ENCODE data around the gene TTC4. TPM values are rescaled to one million over a fixed set of nuclear protein-coding genes. Genes with fewer than 3 reads are reported as not detected.

Gene TTC4
- total and polyA plus RNA-seq, 2 of the 4 experiments (the other 2 are of a cell fraction), result 21.6 to 27.1 TPM

DNA sequence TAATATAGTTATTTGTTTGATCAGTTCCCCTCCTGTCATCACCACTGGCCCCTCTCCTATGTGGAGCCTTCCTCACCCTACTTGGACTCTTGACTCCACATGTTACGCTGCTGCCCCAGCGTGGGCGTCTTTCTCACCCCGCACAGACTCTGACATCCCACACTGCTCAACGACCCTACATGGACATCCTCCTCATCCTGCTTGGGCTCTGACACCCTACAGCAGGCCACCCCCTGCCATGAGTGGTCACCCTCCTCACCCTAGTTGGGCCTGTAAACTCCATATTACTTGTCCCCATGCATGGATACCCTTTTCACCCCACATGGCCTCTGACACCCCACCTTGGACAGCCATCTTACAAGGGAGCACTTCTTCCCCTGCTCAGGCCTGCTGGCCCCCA lies 21.0 kb downstream of the TTC4 start:
- no peak overlapping the region for H2BK20ac ChIP-seq (ENCODE audit: low read depth, low read length)
- POLR2A ChIA-PET (ENCODE audit: unreplicated experiment), result no interaction called here
- no peak overlapping the region for H3K4ac ChIP-seq (ENCODE audit: low read depth, low read length)
- BruUV-seq (replicated peaks), result no TSS peak
- no peaks in the 10 kb centered on the region for H3K9me1 ChIP-seq (ENCODE audit: insufficient read depth, low read length)
- CTCF ChIA-PET, result no interaction called here
- no peak overlapping the region for H3K4me2 ChIP-seq (ENCODE audit: low read depth, low read length)
- H3K56ac ChIP-seq (ENCODE audit: extremely low read depth, insufficient read depth, low read length), result no peak overlapping the region
- H2BK15ac ChIP-seq (ENCODE audit: low read depth, low read length), result no peak overlapping the region
- H4K91ac ChIP-seq (ENCODE audit: insufficient read depth, low read depth, low read length), result no peak overlapping the region
- H3K9me3 ChIP-seq (ENCODE audit: control insufficient read depth, insufficient read depth, low read length), result no peaks in the 10 kb centered on the region
- DNase-seq (no peak), ATAC-seq (ENCODE audit: low read depth) (no peak)
- H3K4me3 ChIP-seq (ENCODE audit: insufficient read depth, low read depth, low read length), result no peak overlapping the region
- H2AFZ ChIP-seq (replicated peaks; ENCODE audit: low read length, poor library complexity), result no peak overlapping the region
- H3K18ac ChIP-seq (ENCODE audit: low read depth, low read length), result no peak overlapping the region
- no peak overlapping the region for H2BK120ac ChIP-seq (ENCODE audit: low read depth, low read length)
- dilution Hi-C loops (cut with HindIII; ENCODE audit: low sequenced_read_pairs, unreplicated experiment), result no loop called here
- H3K79me1 ChIP-seq (ENCODE audit: low read depth in 1 of 2, low read length in 2 of 2), result 0 out of 4 replicates have a peak, but pooled peaks cover 0 to 6% of the 10 kb centered on the region in 2 experiments
- H3K9ac ChIP-seq (ENCODE audit: low read depth, low read length), result no peak overlapping the region
- H4K5ac ChIP-seq (ENCODE audit: low read depth, low read length), result no peak overlapping the region
- H2AK9ac ChIP-seq (replicated peaks; ENCODE audit: low read depth, low read length, poor library complexity), result no peak overlapping the region
- H3K27ac ChIP-seq (ENCODE audit: insufficient read depth, low read length), result no peak overlapping the region
- no peak overlapping the region for H2AK5ac ChIP-seq (ENCODE audit: low read depth, low read length)
- H3K14ac ChIP-seq (replicated peaks; ENCODE audit: low read depth, low read length), result no peak overlapping the region; the same call in 1 of the 2 replicates
- TF ChIP-seq BHLHE40 (IDR thresholded peaks at IDR 0.05; ENCODE audit: low read depth, low read length), result no peak
- TF ChIP-seq NFE2L2 (IDR thresholded peaks at IDR 0.05; ENCODE audit: low read depth, low read length), result no peak
- TF ChIP-seq SMC3 (IDR thresholded peaks at IDR 0.05; ENCODE audit: low read depth, low read length), result no peak
- TF ChIP-seq POLR2A (IDR thresholded peaks at IDR 0.05; ENCODE audit: low read depth, low read length), result no peak
- no peak for TF ChIP-seq FOS (IDR thresholded peaks at IDR 0.05; ENCODE audit: low read depth, low read length)
- no peak for TF ChIP-seq RFX5 (IDR thresholded peaks at IDR 0.05; ENCODE audit: low read depth, low read length)
- no peak for TF ChIP-seq USF2 (IDR thresholded peaks at IDR 0.05; ENCODE audit: low read depth, low read length)
- no peak for TF ChIP-seq CTCF (conservative IDR thresholded peaks at IDR 0.05; ENCODE audit: low read depth, low read length)
- no peak for TF ChIP-seq MAZ (IDR thresholded peaks at IDR 0.05; ENCODE audit: borderline replicate concordance, low read depth, low read length)
- TF ChIP-seq, protein P1, sequence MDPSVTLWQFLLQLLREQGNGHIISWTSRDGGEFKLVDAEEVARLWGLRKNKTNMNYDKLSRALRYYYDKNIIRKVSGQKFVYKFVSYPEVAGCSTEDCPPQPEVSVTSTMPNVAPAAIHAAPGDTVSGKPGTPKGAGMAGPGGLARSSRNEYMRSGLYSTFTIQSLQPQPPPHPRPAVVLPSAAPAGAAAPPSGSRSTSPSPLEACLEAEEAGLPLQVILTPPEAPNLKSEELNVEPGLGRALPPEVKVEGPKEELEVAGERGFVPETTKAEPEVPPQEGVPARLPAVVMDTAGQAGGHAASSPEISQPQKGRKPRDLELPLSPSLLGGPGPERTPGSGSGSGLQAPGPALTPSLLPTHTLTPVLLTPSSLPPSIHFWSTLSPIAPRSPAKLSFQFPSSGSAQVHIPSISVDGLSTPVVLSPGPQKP (IDR thresholded peaks at IDR 0.05; ENCODE audit: borderline replicate concordance, low read depth, low read length), result no peak
- no peak for TF ChIP-seq RCOR1 (IDR thresholded peaks at IDR 0.05; ENCODE audit: insufficient replicate concordance, low read length)
- no peak for TF ChIP-seq MXI1 (IDR thresholded peaks at IDR 0.05; ENCODE audit: borderline replicate concordance, low read depth, low read length)
- TF ChIP-seq MAFK (IDR thresholded peaks at IDR 0.05; ENCODE audit: low read depth, low read length), result no peak
- no peak for TF ChIP-seq CHD1 (IDR thresholded peaks at IDR 0.05; ENCODE audit: low read depth, low read length)
- TF ChIP-seq CEBPB (IDR thresholded peaks at IDR 0.05; ENCODE audit: low read depth, low read length), result no peak
- no peak for TF ChIP-seq RAD21 (IDR thresholded peaks at IDR 0.05; ENCODE audit: low read length)
- intact Hi-C loops (cut with micrococcal nuclease), result no loop called here
- H3K23ac ChIP-seq (ENCODE audit: low read depth, low read length), result no peak overlapping the region
- H4K20me1 ChIP-seq (ENCODE audit: insufficient read depth, low read length), result no peaks in the 10 kb centered on the region
- in situ Hi-C loops (cut with MboI; ENCODE audit: low sequenced_read_pairs), result no loop called here
- H3K27me3 ChIP-seq (ENCODE audit: control insufficient read depth, insufficient read depth, low read length), result no peaks in the 10 kb centered on the region
- no peaks in the 10 kb centered on the region for H3K4me1 ChIP-seq (ENCODE audit: control insufficient read depth, insufficient read depth, low read length)
- H4K8ac ChIP-seq (ENCODE audit: low read depth in 2 of 2, low read length in 2 of 2), result no peak overlapping the region
- peaks cover 41% of the 10 kb centered on the region for H3K36me3 ChIP-seq (ENCODE audit: control insufficient read depth, insufficient read depth, low read length)
- WGBS, 2 experiments (ENCODE audit: extremely low coverage in 2 of 2, insufficient read length in 1 of 2), result 97% methylated on average over 5 of the region's 5 CpGs; no CpG with 5 or more reads in 1 of the 2 experiments
- no peak overlapping the region for H2BK5ac ChIP-seq (ENCODE audit: low read depth, low read length, poor library complexity, severe bottlenecking)

All from IMR-90 (cell line).